T-helper 22 cell (primary cell): ENCODE results near the gene LAMA4.
"Not testable (repeated sequence)": the region's sequence is repeated elsewhere in the genome, so short reads cannot be mapped to it uniquely, and the experiment has no call there.

Experiments used
- DNase-seq: peaks from one replicate; pipeline ENCODE4 v3.0.0-alpha.2; 2020; ENCODE audit warnings: low read depth

Gene LAMA4

GRCh38 chr6:112144145-112144926 lies 110.0 kb downstream of the LAMA4 start:
- no peak for DNase-seq

- DNase-seq, result no peak
These were observed 112.7 kb downstream of the LAMA4 start for GRCh38 chr6:112141707-112142106.

GRCh38 chr6:112139052-112139451 lies 115.3 kb downstream of the LAMA4 start:
- DNase-seq, result no peak

GRCh38 chr6:112130878-112131277 lies 123.5 kb downstream of the LAMA4 start:
- no peak for DNase-seq

DNA sequence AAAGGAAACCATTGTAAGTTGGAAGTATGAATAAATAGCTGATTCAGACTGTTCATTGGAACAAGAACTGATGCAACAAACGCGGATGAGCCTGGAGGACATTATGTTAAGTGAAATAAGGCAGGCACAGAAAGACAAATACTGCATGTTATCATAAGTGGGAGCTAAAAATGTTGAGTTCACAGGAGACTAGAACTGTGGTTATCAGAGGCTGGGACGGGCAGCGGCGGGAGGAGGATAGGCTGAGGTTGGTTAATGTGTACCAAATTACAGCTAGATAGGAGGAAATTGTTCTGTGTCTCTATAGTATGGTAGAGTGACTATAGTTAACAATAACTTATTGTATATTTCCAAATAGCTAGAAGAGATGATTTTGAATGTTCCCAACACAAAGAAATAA lies 126.2 kb downstream of the LAMA4 start:
- DNase-seq, result no peak

GRCh38 chr6:112123982-112124381 lies 130.4 kb downstream of the LAMA4 start:
- no peak for DNase-seq

GRCh38 chr6:112122756-112123155 lies 131.6 kb downstream of the LAMA4 start:
- DNase-seq, result no peak

GRCh38 chr6:112118034-112118433 lies 136.3 kb downstream of the LAMA4 start:
- no peak for DNase-seq

GRCh38 chr6:112117554-112117953 lies 136.8 kb downstream of the LAMA4 start:
- DNase-seq, result no peak

DNA sequence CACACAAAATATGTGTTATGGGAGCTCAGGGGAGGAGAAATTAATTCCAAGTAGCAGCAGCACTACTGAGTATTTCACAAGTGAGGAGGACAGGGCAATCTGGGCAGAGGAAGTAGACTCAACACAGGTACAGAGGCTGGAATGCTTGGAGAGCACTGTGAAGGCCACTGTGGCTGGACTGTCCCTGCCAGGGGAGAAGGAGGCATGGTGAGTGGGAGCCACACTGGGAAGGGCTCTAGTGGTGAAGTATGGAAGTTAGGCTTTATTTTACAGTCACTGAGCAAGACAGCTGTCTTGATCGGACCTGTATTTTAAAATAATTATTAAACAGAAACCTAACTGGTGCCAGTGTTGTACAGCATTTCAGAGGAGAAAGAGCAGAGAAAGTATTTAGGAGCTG lies 138.1 kb downstream of the LAMA4 start:
- DNase-seq, result no peak

GRCh38 chr6:112114577-112115223 lies 139.7 kb downstream of the LAMA4 start:
- no peak for DNase-seq

- no peak for DNase-seq
These were observed 140.4 kb downstream of the LAMA4 start for GRCh38 chr6:112113918-112114317.

GRCh38 chr6:112113431-112113830 lies 140.9 kb downstream of the LAMA4 start:
- no peak for DNase-seq

GRCh38 chr6:112109262-112109661 lies 145.1 kb downstream of the LAMA4 start:
- no peak for DNase-seq

GRCh38 chr6:112106562-112106961 lies 147.8 kb downstream of the LAMA4 start:
- DNase-seq, result no peak

DNA sequence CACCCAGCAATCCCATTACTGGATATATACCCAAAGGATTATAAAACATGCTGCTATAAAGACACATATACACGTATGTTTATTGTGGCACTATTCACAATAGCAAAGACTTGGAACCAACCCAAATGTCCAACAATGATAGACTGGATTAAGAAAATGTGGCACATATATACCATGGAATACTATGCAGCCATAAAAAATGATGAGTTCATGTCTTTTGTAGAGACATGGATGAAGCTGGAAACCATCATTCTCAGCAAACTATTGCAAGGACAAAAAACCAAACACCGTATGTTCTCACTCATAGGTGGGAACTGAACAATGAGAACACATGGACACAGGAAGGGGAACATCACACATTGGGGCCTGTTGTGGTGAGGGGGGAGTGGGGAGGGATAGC lies 148.3 kb downstream of the LAMA4 start:
- not testable (repeated sequence) for DNase-seq

GRCh38 chr6:112100561-112100960 lies 153.8 kb downstream of the LAMA4 start:
- DNase-seq, result no peak

GRCh38 chr6:112096901-112097300 lies 157.5 kb downstream of the LAMA4 start:
- DNase-seq, result no peak

DNA sequence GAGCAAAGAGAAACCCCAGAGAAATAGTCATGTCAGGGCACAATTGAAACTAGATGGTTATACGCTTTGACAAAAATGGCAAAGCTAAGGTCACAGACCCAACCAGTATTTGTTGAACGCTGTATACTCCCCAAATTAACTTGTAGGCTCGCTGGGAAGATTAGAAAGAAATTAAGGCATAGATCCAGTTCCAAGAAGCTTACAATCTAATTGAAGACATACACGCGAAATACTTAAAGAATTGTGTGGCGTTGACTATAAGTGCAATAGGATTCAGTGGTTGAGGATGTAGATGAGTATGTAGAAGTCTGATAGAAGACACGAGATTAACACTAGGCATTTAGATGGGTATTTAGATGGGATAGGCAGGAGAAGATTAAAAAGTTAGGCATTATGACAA lies 166.5 kb downstream of the LAMA4 start:
- DNase-seq, result no peak

- DNase-seq, result peak; percentile 83
These were observed 167.0 kb downstream of the LAMA4 start, which contains the start of the genes FAM229B and TUBE1 for GRCh38 chr6:112087136-112087911. TSS of gene FAM229B (plus strand) at chr6:112087591. CDS start at chr6:112099284, 11,693 bp downstream. TSS of gene TUBE1 (minus strand) at chr6:112087482. CDS start at chr6:112087434, 48 bp downstream.

DNA sequence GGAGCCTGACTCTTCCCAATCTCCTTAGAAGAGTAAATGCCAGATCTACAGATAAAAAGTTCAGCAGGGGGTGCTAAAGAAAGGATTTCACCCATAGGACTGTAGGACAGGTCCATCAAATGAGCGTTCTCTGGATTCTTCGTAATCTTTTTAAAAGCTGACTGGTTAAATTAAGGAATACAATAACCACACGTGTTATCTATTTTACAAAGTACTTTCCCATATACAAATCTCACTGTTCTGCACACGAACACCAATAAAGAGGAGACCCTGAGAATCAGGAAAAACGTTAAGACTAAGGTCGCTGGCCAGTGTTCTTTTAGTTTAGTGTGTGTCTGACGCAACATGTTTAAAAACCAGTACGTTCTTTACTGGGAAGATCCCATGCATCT lies 167.6 kb downstream of the LAMA4 start:
- no peak for DNase-seq

- no peak for DNase-seq
These were observed 168.9 kb downstream of the LAMA4 start for GRCh38 chr6:112085286-112086065.
